ENCODE data around the gene CTDSPL2.

The CTDSPL2 gene

DNA sequence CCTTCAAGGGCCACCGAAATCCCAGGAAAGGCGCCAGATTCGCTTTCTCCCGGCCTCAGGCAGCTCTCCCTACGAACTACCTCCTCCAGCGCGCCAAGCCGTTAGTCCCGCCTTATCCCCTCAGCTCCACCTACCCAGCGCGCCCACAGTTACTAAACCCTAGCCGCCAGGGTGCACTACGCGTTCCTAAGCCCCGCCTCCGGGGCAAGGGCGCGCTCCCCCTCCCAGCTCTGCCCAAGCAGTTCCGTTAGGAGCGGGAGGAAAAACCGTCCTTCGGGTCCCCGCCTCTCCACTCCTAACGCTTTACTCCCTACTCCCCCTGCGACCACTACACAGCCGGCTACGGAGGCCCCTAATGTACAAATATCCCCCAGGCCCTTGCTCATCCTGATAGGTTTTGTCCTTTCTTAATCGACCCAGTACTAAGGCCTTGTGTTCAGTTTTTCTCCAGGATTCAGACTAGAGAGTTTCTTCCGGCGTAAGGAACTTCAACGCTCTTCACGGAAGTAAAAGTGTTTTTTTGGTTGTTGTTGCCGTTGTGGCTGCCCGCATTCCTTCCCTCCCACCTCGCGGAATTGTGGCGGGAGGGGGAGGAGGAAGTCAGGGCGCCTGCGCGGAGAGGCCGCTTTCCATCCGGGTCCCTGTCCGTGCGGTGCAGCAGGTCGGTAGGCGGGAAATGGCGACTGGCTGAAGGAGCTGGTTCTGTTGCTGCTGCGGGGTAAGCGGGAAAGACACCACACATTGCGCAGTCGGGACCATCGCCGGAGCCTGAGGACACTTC is at the start of gene CTDSPL2:
Gene CTDSPL2 (plus strand): TSS at position 655 of the 781 bp plus-strand sequence. CDS start 31,386 bp downstream, outside the sequence.
- H3K4me1 ChIP-seq (ENCODE audit: control insufficient read depth, insufficient read depth, low read length): peaks cover 10% of the 10 kb centered on the region
- no peaks in the 10 kb centered on the region for H3K27me3 ChIP-seq (replicated peaks; ENCODE audit: control insufficient read depth, insufficient read depth, low read length)
- H3K9me3 ChIP-seq (ENCODE audit: control insufficient read depth, low read length): no peaks in the 10 kb centered on the region
- H3K4me3 ChIP-seq (ENCODE audit: low read length): peak within 1 kb of the TSS; percentile 83
- peak within 1 kb of the TSS; percentile 98 for H3K9ac ChIP-seq (ENCODE audit: low read length)
- DNase-seq (ENCODE audit: low read depth): peak; percentile 100
- H3K36me3 ChIP-seq (ENCODE audit: control insufficient read depth, insufficient read depth, low read length, severe bottlenecking): no peaks in the 10 kb centered on the region

DNA sequence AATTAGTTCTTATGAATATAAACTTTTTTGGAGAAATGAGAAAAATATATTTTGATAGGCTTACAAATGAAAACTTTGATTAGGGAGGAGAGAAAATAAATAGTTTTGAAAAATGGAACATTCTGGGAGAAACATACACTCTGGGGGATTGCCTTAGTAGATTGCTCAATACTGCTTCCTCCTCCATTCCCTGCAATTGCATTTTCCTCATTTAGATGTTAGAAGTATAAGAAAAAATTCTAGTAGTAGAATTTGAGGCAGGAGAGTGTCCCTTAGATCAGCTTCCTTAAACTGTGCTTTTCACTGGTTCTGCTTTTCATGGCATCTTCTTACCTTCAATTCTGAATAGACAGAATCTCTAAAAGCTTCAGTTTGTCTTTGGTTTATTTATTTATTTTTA is 46.2 kb upstream of the CTDSPL2 start:
- H3K27me3 ChIP-seq (replicated peaks; ENCODE audit: control insufficient read depth, insufficient read depth, low read length): no peaks in the 10 kb centered on the region
- no peak overlapping the region for H3K4me3 ChIP-seq (ENCODE audit: low read length)
- peak overlapping the region; percentile 37 for H3K9ac ChIP-seq (ENCODE audit: low read length)
- H3K36me3 ChIP-seq (ENCODE audit: control insufficient read depth, insufficient read depth, low read length, severe bottlenecking): no peaks in the 10 kb centered on the region
- H3K9me3 ChIP-seq (ENCODE audit: control insufficient read depth, low read length): no peaks in the 10 kb centered on the region
- DNase-seq (ENCODE audit: low read depth): peak; percentile 76
- H3K4me1 ChIP-seq (ENCODE audit: control insufficient read depth, insufficient read depth, low read length): peaks cover 20% of the 10 kb centered on the region

DNA sequence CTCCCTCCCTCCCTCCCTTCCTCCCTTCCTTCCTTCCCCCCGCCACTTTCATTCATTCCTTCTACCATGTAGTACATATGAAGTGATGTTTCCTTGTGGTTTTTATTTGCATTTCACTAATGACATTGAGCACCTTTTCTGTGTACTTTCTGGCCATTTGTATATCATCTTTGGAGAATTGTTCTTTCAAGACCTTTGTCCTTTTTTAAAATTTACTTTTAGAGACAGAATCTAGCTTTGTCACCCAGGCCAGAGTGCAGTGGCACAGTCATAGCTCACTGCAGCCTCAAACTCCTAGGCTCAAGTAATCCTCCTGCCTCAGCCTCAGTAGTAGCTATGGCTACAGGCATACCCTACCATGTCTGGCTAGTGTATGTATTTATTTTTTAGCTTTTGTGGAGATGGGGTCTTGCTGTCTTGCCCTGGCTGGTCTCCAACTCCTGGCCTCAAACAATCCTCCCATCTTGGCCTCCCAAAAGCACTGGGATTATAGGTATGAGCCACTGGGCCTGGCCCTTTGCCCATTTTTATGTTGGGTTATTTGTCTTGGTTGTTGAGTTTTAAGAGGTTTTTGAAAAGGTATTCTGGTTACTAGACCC is 42.0 kb upstream of the CTDSPL2 start:
- no peaks in the 10 kb centered on the region for H3K27me3 ChIP-seq (replicated peaks; ENCODE audit: control insufficient read depth, insufficient read depth, low read length)

DNA sequence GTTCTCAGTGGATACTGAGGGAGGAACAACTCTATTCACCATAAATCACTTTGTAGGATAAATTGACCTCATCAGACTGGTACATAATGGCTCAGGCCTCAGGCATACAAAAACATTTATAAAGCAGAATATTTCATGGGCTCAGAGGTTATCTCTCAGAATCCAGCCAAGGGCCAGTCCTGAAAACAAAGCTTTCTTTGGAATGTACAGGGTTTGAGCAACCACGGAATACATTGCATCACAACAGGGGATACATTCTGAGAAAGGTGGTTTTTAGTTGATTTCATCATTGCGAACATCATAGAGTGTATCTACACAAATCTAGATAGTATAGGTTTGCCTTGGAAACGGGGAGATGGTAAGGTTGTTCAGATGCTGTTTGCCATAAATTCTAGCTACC is 33.4 kb upstream of the CTDSPL2 start:
- H3K4me3 ChIP-seq (ENCODE audit: low read length): no peak overlapping the region
- no peak overlapping the region for H3K9ac ChIP-seq (ENCODE audit: low read length)

More for the DNA sequence above, 42.0 kb upstream of the CTDSPL2 start:
- DNase-seq (ENCODE audit: low read depth): no peak
- H3K4me3 ChIP-seq (ENCODE audit: low read length): no peak overlapping the region
- no peaks in the 10 kb centered on the region for H3K36me3 ChIP-seq (ENCODE audit: control insufficient read depth, insufficient read depth, low read length, severe bottlenecking)
- H3K9me3 ChIP-seq (ENCODE audit: control insufficient read depth, low read length): no peaks in the 10 kb centered on the region
- peaks cover 20% of the 10 kb centered on the region for H3K4me1 ChIP-seq (ENCODE audit: control insufficient read depth, insufficient read depth, low read length)
- no peak overlapping the region for H3K9ac ChIP-seq (ENCODE audit: low read length)

DNA sequence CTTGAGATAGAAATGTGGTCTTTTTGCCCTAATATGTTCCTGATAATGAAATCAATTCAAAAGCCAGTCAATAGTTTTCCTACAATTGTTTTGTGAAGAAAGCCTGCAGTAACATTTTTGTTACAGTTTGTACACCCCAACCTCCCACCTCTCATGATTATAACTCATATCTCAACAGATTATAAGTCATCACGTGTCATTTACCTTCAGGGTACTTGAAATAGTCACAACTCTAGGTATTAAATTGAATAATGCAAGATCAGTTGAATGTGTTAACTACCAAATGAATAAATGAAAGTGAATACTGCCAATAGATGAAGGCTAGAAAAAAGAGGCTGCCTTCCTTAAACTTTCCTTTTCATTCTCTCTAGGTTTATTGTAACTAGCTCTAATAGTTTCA is 32.9 kb upstream of the CTDSPL2 start:
- no peak overlapping the region for H3K9ac ChIP-seq (ENCODE audit: low read length)
- no peak overlapping the region for H3K4me3 ChIP-seq (ENCODE audit: low read length)
- no peak for DNase-seq (ENCODE audit: low read depth)
- H3K4me1 ChIP-seq (ENCODE audit: control insufficient read depth, insufficient read depth, low read length): no peaks in the 10 kb centered on the region
- H3K27me3 ChIP-seq (replicated peaks; ENCODE audit: control insufficient read depth, insufficient read depth, low read length): no peaks in the 10 kb centered on the region
- H3K9me3 ChIP-seq (ENCODE audit: control insufficient read depth, low read length): no peaks in the 10 kb centered on the region
- H3K36me3 ChIP-seq (ENCODE audit: control insufficient read depth, insufficient read depth, low read length, severe bottlenecking): no peaks in the 10 kb centered on the region

More for the DNA sequence above, 33.4 kb upstream of the CTDSPL2 start:
- H3K27me3 ChIP-seq (replicated peaks; ENCODE audit: control insufficient read depth, insufficient read depth, low read length): no peaks in the 10 kb centered on the region
- H3K9me3 ChIP-seq (ENCODE audit: control insufficient read depth, low read length): no peaks in the 10 kb centered on the region
- H3K36me3 ChIP-seq (ENCODE audit: control insufficient read depth, insufficient read depth, low read length, severe bottlenecking): no peaks in the 10 kb centered on the region
- peak; percentile 31 for DNase-seq (ENCODE audit: low read depth)
- no peaks in the 10 kb centered on the region for H3K4me1 ChIP-seq (ENCODE audit: control insufficient read depth, insufficient read depth, low read length)

DNA sequence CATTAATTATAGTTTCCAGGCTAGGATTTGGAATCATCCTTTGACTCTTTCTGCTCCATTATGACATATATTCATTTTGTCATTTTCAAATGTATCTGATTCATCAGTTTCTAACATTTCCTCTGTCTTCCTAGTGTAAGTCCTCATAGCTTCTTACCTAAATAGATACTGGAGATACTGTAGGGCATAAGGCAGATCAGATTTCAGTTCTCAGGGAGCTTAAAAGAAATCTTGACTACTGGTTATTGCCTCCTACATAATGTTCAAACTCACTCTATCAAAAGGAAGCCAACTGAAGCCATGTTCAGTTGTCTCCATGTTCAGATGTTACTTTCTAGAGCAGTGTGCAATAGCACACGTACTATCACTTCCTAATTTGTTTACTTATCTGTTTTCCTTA is 29.6 kb upstream of the CTDSPL2 start:
- peak; percentile 24 for DNase-seq (ENCODE audit: low read depth)
- Histone ChIP-seq H3K9ac (ENCODE audit: low read length) (no peak overlapping the region), H3K4me3 (ENCODE audit: low read length) (no peak overlapping the region), H3K36me3 (ENCODE audit: control insufficient read depth, insufficient read depth, low read length, severe bottlenecking) (peaks cover 1% of the 10 kb centered on the region), H3K4me1 (ENCODE audit: control insufficient read depth, insufficient read depth, low read length) (no peaks in the 10 kb centered on the region), H3K27me3 (replicated peaks; ENCODE audit: control insufficient read depth, insufficient read depth, low read length) (no peaks in the 10 kb centered on the region), H3K9me3 (ENCODE audit: control insufficient read depth, low read length) (no peaks in the 10 kb centered on the region)

DNA sequence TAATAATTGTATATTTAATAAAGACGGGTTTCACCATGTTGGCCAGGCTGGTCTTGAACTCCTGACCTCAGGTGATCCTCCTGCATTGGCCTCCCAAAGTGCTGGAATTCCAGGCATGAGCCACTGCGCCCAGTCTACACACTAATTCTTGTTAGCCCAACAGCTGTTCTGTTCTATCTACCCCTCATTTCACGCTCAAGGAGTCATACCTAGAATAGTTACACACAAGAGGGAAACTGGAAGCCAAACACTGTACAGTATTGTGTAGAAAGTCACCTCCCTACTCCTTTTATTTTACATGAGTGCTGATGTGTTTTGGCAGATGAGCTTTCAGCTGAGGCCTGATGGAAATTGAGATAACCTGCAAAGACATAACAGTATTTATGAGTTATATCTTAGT is 13.4 kb upstream of the CTDSPL2 start:
- Histone ChIP-seq H3K36me3 (ENCODE audit: control insufficient read depth, insufficient read depth, low read length, severe bottlenecking) (no peaks in the 10 kb centered on the region), H3K4me1 (ENCODE audit: control insufficient read depth, insufficient read depth, low read length) (no peaks in the 10 kb centered on the region), H3K9me3 (ENCODE audit: control insufficient read depth, low read length) (no peaks in the 10 kb centered on the region), H3K9ac (ENCODE audit: low read length) (no peak overlapping the region), H3K4me3 (ENCODE audit: low read length) (no peak overlapping the region), H3K27me3 (replicated peaks; ENCODE audit: control insufficient read depth, insufficient read depth, low read length) (no peaks in the 10 kb centered on the region)
- DNase-seq (ENCODE audit: low read depth): no peak

DNA sequence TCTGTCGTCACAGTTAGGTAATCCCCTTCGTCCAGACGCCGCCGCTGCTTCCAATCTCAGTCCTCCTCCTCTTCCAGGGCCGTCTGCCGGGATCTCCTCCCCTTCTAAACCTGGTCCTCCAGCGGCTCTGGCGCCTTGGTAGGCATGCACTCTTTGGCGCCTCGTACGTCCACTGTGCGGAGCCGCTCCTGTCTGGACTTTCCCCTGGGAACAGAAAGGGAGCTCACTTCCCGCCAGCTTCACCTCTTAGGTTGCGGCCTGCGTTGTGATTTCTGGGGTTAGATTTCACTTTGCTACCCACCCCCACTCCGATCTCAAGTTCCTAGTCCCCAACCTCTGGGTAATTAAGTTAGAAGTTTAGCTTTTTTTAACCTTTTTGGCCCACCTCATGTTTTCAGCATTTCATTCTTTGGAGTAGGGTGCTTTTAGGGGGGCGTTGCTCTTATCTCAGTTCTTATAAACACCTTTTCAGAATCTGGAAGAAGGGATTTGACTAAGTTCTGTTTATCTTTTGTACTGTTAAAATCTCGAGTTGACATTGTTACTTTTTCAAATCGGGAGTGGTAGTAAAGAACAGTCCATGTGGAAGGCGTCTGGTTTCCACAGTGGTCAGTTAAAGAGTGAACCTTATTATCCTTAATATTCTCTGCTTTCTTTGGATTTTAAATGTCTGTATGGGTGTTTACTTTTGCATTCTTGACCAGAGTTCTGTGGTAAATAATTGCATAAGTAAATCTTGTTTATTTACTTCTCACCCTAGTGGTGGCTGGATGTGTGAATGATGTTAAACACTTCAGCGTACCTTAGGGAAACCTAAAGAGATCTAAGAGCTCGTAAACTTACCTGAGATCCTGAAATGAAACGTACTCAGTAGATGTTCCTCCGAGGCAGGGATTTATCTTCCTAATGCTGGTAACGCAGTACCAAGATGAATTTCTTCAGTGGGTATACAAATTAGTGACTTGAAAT is 611 bp downstream of the CTDSPL2 start:
- H3K27me3 ChIP-seq (replicated peaks; ENCODE audit: control insufficient read depth, insufficient read depth, low read length): no peaks in the 10 kb centered on the region
- peak; percentile 78 for DNase-seq (ENCODE audit: low read depth)
- H3K4me3 ChIP-seq (ENCODE audit: low read length): peak overlapping the region; percentile 83
- H3K36me3 ChIP-seq (ENCODE audit: control insufficient read depth, insufficient read depth, low read length, severe bottlenecking): no peaks in the 10 kb centered on the region
- peaks cover 10% of the 10 kb centered on the region for H3K4me1 ChIP-seq (ENCODE audit: control insufficient read depth, insufficient read depth, low read length)
- H3K9ac ChIP-seq (ENCODE audit: low read length): peak overlapping the region; percentile 98
- H3K9me3 ChIP-seq (ENCODE audit: control insufficient read depth, low read length): no peaks in the 10 kb centered on the region

DNA sequence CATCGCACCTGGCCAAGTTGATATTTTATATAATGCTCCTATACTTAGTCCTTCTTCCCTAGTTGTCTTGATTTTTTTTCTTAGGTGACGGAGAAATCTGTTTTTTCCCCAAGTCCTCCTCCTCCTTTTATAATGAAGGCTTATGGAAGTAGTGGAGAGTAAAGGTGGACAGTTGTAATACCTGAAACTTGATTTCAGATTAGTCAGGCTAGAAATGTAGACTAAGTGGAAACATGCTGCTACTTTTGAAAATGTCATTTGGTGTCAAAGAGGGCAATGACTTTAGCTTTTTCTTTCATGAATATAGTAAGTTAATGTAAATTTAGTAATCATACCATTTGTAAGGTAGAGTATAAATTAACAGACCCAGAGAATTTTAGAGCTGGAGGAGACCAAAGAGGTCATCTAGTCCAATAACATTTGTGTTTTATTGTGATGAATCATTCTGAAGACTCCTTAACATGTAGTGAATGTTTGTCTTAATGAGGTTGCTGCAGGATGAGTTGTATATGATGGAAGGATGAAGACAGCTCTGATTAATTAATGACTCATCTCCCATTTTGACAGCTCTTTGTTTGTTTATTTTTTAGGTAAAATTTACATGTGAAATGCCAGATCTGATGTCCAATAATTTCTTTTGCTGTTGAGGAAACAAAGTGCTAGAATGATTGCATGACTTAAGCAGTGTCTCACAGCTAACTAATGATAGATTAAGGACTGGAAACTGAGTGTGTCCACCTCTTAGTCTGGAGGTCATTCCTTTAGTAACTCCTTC is 8.7 kb downstream of the CTDSPL2 start:
- H3K4me1 ChIP-seq (ENCODE audit: control insufficient read depth, insufficient read depth, low read length): peaks cover 9% of the 10 kb centered on the region
- no peaks in the 10 kb centered on the region for H3K27me3 ChIP-seq (replicated peaks; ENCODE audit: control insufficient read depth, insufficient read depth, low read length)
- no peaks in the 10 kb centered on the region for H3K36me3 ChIP-seq (ENCODE audit: control insufficient read depth, insufficient read depth, low read length, severe bottlenecking)
- H3K9ac ChIP-seq (ENCODE audit: low read length): no peak overlapping the region
- no peak overlapping the region for H3K4me3 ChIP-seq (ENCODE audit: low read length)
- no peaks in the 10 kb centered on the region for H3K9me3 ChIP-seq (ENCODE audit: control insufficient read depth, low read length)
- DNase-seq (ENCODE audit: low read depth): no peak

DNA sequence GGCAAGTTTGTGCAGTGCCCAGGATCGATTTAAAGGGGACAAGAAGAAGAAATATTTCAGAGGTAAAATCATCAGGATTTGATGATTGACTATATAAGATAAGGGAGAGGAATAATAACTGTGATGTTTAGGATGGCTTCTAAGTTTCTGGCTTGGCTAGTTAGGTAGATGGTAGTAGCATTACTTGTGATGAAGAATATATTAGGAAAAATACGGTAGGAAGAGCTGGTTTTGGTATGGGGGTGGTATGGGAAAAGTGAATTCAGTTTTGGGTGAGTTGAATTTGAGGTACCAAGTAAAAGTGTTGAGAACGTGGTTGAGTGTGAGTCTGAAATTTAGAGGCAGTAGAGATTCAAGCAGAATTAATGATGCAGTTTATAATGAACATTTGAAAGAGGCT is 11.0 kb downstream of the CTDSPL2 start:
- no peak overlapping the region for H3K4me3 ChIP-seq (ENCODE audit: low read length)
- H3K9me3 ChIP-seq (ENCODE audit: control insufficient read depth, low read length): no peaks in the 10 kb centered on the region
- H3K4me1 ChIP-seq (ENCODE audit: control insufficient read depth, insufficient read depth, low read length): peaks cover 9% of the 10 kb centered on the region
- no peaks in the 10 kb centered on the region for H3K36me3 ChIP-seq (ENCODE audit: control insufficient read depth, insufficient read depth, low read length, severe bottlenecking)
- H3K9ac ChIP-seq (ENCODE audit: low read length): no peak overlapping the region
- DNase-seq (ENCODE audit: low read depth): no peak
- H3K27me3 ChIP-seq (replicated peaks; ENCODE audit: control insufficient read depth, insufficient read depth, low read length): no peaks in the 10 kb centered on the region
